HG02840 (cell line): ENCODE data around the gene L3MBTL2.
"Not testable (repeated sequence)": the region's sequence is repeated elsewhere in the genome, so short reads cannot be mapped to it uniquely, and the experiment has no call there.

Experiments used
- ATAC-seq: cut with Tn5 transposase; IDR thresholded peaks from one replicate; pipeline ENCODE4 v1.9.1; 2021; ENCODE audit warnings: mild to moderate bottlenecking, moderate library complexity, moderate number of reproducible peaks; ENCODE audit not compliant: unreplicated experiment, low FRiP score

Gene L3MBTL2

GRCh38 chr22:41239443-41240128 lies 34.5 kb downstream of the L3MBTL2 start:
- ATAC-seq, result no peak

GRCh38 chr22:41240377-41241132 lies 35.4 kb downstream of the L3MBTL2 start, which contains the start of gene CHADL:
TSS of gene CHADL (minus strand) at chr22:41240931. CDS start at chr22:41240881, 50 bp downstream.
- ATAC-seq, result no peak

DNA sequence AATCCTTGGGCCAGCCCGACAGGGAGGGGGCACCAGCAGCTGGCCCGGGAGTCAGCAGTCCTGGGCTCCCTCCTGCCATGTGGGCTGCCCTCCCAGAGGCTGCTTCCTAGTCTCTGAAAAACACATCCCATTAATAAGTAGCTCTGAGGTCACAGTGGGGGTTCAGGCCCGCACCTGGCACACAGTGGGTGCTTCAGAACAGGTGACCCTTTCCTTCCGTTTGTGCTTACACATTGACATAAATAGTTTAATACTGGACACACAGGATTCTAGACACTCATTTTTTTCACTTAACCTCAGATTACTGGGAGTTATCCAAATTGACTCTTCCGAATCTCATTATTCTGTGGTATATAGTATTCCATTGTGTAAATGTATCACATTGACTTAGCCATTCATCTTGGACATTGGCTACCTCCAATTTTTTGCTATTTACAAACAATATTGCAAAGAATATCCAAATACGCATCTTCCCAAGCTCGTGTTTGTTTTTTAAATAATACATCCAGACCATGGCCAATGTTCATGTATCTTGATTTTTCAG lies 36.1 kb downstream of the L3MBTL2 start:
- ATAC-seq, result no peak

DNA sequence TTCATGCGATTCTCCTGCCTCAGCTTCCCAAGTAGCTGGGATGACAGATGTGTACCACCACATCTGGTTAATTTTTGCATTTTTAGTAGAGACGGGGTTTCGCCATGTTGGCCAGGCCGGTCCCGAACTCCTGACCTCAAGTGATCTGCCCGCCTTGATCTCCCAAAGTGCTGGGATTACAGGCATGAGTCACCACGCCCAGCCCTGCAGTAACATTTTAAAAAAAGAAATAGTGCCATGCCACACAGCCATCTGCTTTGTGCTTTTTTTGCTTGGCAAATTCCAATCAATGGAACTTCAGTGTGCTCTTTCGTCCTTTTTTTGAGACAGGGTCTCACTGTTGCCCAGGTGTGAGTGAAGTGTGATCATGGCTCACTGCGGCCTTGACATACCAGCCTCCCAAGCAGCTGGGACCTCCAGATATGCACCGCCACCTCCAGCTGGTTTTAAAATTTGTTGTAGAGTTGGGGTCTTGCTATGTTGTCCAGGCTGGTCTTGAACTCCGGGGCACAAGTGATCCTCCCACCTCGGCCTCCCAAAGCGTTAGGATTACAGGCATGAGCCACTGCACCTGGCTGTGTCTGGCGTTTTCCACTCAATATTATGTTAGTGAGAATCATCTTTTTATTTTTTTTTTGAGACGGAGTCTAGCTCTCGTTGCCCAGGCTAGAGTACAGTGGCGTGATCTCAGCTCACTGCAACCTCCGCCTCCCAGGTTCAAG lies 37.4 kb downstream of the L3MBTL2 start:
- no peak for ATAC-seq

- no peak for ATAC-seq
Measured at GRCh38 chr22:41243361-41243760, 38.2 kb downstream of the L3MBTL2 start.

DNA sequence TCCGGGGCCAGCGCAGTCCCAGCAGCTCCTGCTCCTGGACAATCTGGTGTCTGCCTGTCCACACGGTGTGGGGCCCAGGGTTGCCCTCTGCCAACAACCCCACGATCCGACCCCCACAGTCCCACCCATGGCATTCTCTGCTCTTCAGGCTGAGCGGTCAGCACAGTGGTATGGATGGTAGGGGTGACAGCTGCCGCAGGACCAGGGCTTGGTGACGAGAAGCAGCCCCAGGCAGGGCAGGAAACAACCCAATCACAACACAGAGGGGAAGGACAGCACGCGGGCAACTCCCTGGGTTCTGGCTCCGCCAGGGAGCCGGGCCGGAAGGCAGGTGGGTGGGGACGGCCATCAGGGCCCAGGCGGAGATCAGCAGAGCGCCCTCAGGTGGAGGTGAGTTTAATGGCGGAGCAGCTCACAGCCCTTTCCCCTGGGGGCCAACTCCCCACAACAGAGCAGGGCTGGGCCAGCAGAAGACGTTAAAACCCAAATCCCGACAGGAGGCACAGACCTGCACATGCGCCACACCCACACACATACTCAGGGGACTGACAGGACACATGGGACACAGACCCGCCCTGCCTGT lies 40.9 kb downstream of the L3MBTL2 start:
- no peak for ATAC-seq

GRCh38 chr22:41247703-41248102 lies 42.6 kb downstream of the L3MBTL2 start:
- no peak for ATAC-seq

DNA sequence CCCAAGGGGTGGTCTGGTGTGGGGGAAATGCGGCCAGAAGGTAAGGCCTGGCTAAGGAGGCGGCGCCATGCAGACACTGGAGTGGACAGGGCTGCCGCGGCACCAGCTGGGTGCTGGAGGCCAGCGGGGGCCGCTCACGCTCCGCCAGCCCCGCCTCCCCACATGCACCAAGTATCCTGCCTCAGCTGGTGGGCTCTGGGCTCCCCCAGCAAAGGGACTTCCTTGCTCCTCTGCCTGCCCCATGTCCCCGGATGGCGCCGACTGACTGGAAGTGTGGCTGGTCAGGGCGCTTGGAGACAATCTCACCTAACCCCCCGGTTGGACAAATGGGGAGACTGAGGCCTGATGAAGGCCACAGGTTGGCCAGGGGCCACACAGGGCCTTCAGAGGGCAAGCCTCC lies 43.2 kb downstream of the L3MBTL2 start:
- no peak for ATAC-seq

DNA sequence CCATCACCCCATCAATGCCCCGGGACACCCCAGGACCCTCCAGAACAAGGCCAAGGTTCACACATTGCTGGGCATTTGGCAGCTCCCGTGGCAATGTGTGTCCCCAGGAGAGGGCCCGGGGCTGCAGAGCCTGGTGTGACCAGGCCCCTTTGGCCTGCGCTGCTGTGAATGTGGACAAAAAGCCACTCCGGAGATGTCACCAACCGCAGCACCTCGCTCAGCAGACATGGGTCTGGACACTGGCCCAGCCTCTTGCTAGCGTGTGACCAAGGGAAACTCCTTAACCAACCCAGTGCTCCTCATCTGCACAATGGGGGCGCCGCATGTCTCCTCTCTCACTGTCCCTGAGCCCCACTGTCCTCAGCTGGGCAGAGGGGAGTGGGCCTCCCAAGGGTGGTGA lies 43.6 kb downstream of the L3MBTL2 start:
- ATAC-seq, result no peak

DNA sequence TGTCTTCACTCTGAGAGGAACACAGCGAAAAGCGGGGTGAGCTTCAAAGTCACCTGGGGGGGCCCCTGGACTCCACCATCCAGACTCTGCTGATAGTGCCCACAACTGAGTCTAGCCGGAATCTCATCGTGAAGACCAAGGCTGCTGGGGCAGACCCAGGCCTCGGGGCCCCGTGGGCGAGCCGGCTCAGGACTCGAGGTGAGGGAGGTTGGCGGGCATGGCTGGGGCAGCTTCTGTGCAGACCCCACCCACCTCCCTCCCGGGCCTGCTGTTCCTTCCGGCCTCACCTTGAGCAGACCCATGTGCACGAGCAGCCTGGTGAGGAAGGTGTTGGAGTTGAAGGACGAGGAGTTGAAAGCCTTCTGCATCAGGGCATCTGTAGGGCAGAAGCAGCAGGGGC lies 44.3 kb downstream of the L3MBTL2 start:
- ATAC-seq, result no peak

- no peak for ATAC-seq
Measured at GRCh38 chr22:41250127-41250526, 45.0 kb downstream of the L3MBTL2 start.

- no peak for ATAC-seq
Measured at GRCh38 chr22:41252365-41252764, 47.3 kb downstream of the L3MBTL2 start.

DNA sequence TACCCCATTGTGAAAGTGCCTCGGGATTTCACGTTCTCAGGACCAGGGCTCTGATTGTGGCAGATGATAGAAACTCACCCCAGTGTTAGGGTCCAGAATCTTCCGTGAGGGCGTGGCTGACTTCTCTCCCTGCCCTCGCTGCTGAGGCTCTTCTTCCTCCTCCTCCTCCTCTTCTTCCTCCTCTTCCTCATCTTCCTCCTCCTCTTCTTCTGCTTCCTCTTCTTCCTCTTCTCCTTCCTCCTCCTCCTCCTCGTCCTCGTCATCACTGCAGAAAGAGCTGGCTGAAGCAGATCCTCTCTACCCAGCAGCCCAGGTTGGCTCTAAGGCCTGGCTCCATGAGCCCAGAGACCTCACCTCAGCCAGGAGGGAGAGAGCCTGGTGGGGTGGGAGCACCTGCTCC lies 49.1 kb downstream of the L3MBTL2 start:
- no peak for ATAC-seq

GRCh38 chr22:41256254-41257253 lies 51.4 kb downstream of the L3MBTL2 start:
- no peak for ATAC-seq

GRCh38 chr22:41257696-41258095 lies 52.6 kb downstream of the L3MBTL2 start:
- no peak for ATAC-seq

- not testable (repeated sequence) for ATAC-seq
Measured at GRCh38 chr22:41259756-41260155, 54.6 kb downstream of the L3MBTL2 start.

GRCh38 chr22:41260871-41261270 lies 55.8 kb downstream of the L3MBTL2 start:
- no peak for ATAC-seq

GRCh38 chr22:41261541-41262249 lies 56.6 kb downstream of the L3MBTL2 start:
- no peak for ATAC-seq

DNA sequence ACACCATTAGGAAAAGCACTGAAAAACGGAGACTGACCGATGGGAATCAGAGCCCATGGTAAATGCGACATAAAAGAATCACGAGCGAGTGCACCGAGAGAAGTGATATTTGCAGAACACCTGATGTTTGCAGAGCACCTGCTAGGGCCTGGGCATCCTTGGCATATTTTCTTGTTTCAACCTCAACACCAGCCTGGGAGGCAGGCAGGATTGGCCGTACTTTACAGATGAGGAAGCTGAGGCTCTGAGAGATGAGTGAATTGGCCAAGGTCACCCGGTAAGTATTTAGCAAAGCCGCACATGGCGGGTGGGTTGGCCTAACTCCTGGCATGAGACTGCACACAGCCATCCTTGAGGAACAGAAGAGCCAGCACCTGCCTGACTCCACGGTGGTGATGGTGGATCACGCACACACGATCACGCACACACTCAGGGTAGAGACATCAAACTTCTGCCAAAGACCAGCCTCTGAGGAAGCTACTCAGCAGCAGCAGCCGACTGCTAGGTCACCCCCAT lies 57.2 kb downstream of the L3MBTL2 start:
- no peak for ATAC-seq
